ENCODE measurements around the gene BOLA3.
"Not testable (repeated sequence)": the region's sequence is repeated elsewhere in the genome, so short reads cannot be mapped to it uniquely, and the experiment has no call there.

The BOLA3 gene

GRCh38 chr2:74149570-74150319 lies 2.0 kb upstream of the BOLA3 start:
- intact Hi-C loops (cut with DNase I), result loop anchor here (5.0 kb wide), 1 partner anchor 147 kb away; no protein-coding TSS in a partner anchor
- peak in 1 of 10 donors; percentile 30 for DNase-seq

GRCh38 chr2:74149247-74149525 lies 1.5 kb upstream of the BOLA3 start:
- intact Hi-C loops (cut with DNase I), result loop anchor here (5.0 kb wide), 1 partner anchor 147 kb away; no protein-coding TSS in a partner anchor
- peak in 1 of 10 donors; percentile 14 for DNase-seq

DNA sequence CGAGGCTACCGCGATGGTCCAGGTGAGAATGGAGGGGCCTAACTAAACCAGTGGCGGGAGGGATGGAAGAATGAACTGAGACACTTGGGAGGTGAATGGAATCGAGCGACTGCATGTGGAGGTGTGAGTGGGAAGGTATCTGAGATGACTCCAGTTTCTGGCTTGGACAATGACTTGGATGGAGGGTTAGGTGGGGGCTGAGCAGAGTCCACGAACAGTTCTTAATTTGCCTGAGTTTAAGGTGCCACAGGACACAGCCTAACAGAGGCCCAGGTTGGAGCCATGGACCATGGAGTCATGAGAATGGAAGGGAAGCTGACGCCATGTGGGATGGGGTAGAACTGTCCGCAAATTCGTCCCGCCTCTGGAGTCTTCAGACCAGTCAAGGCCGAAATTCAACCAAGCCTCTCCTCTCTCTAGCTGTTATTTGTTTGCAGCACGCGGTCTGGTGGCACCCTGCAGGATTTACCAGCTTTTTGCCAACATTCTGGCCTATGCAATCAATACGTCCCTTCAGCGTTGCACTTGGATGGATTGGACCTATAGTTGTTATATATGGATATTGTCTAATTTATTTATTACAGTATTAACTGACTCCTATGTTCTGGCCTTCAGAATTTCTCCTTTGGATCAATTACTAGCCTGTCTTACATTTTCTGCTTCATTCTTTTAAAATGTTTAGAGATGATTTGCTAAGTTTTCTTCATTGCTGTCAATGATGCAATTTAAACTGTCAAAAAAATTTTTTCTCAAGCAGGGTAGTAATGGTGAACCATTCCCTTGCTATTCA lies 940 bp upstream of the BOLA3 start:
- intact Hi-C loops (cut with DNase I), result loop anchor here (5.0 kb wide), 1 partner anchor 146 kb away; no protein-coding TSS in a partner anchor
- DNase-seq, result peak in 2 of 10 donors; percentile 4 to 58

DNA sequence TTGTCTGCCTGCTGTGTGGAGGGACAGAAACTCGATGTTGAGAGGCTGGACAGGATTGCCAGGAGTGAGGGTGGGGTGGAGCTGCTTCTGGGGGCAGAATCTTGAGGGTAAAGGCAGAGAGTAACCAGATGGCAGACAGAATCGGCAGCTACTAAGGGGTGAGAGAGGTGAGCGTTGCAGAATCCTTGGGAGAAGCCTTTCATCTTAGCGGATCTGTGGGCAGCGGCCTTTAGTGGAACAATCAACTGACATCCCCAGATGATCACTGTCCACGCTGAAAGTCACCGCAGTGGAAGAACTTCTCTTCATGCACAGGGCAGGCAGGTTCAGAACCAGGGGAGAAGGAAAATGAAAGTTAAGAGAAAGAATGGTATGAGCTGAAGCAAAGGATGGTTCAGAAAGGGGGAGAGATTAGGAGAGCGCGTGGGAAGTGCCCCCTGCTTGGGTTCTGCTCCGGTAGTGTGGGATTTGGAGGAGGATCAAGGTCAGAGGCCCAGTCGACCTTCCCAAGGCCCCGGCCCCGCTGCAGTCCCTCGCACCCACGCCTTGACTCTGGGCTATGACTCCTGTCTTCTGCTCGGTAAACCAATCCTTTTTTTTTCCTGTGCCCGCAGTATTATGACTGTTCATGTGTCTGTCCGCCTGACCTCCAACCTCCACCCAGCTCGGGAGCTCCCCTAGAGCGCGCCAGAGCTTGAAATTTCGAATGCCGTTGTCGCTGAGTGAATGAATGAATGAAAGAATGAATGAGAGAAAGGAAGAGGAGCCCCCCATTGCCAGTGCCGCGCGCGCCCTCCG lies 584 bp downstream of the BOLA3 start:
- peak in 1 of 10 donors; percentile 49 for DNase-seq
- intact Hi-C loops (cut with DNase I), result loop anchor here (5.0 kb wide), 1 partner anchor 145 kb away; no protein-coding TSS in a partner anchor

GRCh38 chr2:74142340-74142739 lies 5.4 kb downstream of the BOLA3 start:
- no peak for DNase-seq
- intact Hi-C loops (cut with DNase I), result no loop called here

DNA sequence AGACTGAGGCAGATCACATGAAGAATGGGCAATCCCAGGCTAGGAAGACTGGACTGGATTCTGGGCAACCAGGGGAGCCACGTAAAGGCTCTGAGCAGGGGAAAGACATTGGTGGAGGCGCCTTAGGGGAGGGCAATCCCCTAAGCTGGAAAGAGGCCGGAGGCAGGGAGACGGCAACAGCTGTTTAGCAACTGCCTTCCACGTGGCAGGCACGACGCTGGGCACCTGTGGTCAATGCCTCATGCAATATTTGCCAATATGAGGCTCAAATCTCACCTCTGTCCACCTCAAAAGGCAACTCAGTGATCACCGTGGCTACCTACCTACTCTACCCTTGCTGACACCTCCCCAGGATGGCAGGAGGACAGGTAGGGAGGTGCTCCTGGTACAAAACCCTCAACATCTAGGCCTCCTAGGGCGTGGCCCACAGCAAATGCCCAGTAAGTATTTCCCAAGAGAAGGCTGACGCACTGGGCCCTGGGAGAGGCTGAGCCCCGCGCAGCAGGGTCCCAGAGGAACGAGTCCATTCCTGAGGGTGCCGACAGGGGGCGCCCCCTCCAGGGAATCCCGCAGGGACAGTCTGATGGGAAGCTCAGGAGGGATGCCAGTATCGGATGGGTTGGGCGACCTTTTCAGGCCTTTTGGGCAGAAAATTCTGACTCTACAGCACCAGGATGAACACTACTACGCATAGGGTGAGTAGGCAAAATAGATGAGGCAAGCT lies 8.9 kb downstream of the BOLA3 start:
- intact Hi-C loops (cut with DNase I), result no loop called here

DNA sequence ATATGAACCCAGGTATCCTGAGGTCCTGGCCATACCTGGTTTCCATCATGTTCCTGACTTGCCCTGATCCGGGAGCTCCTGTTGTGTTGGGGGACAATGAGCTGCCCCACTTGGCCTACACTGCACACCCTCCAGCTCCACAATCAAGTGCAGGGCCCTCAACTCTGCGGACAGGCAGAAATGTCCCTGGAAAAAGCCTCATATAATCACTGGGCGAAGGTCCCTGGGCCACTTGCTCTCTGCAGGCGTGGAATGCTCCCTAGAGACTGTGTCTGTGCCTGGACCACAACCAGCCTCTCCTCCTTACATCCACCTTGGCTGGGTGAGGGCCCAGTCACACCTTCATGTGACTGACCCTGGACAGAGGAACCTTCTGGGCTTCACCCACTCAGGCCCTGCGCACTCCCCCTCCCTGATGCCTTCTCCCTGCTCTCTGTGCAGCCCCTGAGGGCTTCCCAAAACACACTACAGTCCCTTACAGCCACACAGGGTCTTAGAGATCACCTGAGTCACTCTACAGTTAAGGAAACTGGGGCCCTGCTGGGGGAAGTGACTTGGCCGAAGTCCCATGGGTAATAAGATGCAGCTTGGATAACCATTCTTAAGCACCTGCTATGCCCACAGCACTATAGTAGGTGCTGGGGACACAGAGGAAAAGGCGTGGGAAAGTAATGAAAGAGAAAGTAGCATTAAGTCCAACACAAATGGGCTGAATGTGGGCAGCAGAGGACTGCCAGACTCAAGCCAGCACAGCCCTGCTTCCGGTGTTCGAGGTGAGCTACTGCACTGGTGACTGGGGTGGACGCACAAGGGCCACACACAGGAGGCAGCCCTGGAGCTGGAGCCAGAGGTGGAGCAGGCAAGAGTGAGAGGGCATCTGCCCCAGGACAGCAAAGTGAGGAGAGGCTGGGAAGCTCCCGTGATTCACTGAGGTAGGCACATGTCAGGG lies 9.8 kb downstream of the BOLA3 start:
- DNase-seq, result peak in 1 of 10 donors; percentile 64
- intact Hi-C loops (cut with DNase I), result no loop called here

More for the DNA sequence above, 8.9 kb downstream of the BOLA3 start:
- DNase-seq, result peak in 1 of 10 donors; percentile 74

- DNase-seq, result no peak
- intact Hi-C loops (cut with DNase I), result no loop called here
Observed at GRCh38 chr2:74131901-74132300, 15.8 kb downstream of the BOLA3 start.

DNA sequence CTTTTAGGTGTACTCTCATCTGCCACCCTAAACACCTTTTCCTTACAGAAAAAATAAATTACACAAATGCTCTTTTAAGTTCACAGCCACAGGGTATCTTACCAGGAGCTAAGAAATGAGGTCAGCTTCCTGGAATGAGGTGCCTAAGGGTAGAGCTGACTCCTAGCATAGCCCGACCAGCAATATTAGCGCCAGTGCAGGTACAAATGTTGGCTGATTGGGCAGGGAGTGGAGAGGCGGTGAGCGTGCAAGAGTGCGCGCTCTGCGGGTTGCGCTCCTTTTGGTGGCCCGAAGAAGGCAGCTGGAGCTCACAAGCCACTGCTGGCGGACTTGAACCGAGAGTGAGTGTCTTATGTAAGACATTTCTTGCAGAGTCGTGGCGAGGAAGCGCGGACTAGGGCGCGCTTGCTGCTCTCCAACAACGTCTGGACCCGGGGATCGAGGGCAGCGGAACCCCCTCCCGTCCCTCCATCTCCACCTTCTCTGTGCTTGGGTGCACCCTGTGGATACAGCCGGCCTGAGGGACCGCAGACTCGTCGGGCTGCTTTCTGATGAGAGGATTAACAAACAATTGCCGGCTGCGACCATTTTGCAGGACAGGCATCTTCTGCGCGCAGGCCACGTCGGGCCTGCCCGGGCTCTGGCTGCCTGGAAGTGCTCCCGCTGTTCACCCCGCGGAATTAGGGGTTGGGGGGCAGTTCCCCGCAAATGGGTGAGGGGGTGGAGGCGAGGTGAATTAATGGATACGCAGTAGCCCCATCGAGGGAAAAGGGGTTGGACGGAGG lies 17.3 kb downstream of the BOLA3 start:
- no peak for DNase-seq
- intact Hi-C loops (cut with DNase I), result no loop called here

GRCh38 chr2:74128206-74128605 lies 19.5 kb downstream of the BOLA3 start:
- no peak for DNase-seq
- intact Hi-C loops (cut with DNase I), result loop anchor here (10.0 kb wide), 1 partner anchor 203 kb away; the partner anchor contains the start of gene DGUOK

- intact Hi-C loops (cut with DNase I), result loop anchor here (10.0 kb wide), 1 partner anchor 199 kb away; the partner anchor contains the start of gene DGUOK
- DNase-seq, result peak in 1 of 10 donors; percentile 41
Observed at GRCh38 chr2:74123955-74124354, 23.8 kb downstream of the BOLA3 start.

GRCh38 chr2:74121846-74122245 lies 25.9 kb downstream of the BOLA3 start:
- DNase-seq, result not testable (repeated sequence)
- intact Hi-C loops (cut with DNase I), result loop anchor here (10.0 kb wide), 1 partner anchor 197 kb away; the partner anchor contains the start of gene DGUOK

GRCh38 chr2:74119912-74120825 lies 27.5 kb downstream of the BOLA3 start:
- DNase-seq, result peak; percentile 74 to 98 (median 85)
- intact Hi-C loops (cut with DNase I), result loop anchor here (10.0 kb wide), 1 partner anchor 195 kb away; the partner anchor contains the start of gene DGUOK

DNA sequence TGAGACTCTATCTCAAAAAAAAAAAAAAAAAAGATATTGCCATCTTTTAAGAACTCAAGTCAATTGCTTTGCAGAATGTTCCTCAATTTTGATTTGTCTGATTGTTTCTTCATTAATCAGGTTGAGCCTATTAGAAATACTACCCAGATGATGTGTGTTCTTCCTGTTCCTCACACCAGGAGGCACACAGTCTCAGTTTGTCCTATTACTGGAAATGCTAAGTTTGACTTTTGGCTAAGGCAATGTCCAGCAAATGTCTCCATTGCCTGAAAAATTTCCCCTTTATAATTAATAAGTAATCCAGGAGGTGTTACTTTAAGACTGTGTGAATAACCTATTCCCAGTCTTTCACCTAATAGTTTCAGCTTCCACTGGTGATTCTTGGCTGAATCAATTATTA lies 28.4 kb downstream of the BOLA3 start:
- no peak for DNase-seq
- intact Hi-C loops (cut with DNase I), result no loop called here

DNA sequence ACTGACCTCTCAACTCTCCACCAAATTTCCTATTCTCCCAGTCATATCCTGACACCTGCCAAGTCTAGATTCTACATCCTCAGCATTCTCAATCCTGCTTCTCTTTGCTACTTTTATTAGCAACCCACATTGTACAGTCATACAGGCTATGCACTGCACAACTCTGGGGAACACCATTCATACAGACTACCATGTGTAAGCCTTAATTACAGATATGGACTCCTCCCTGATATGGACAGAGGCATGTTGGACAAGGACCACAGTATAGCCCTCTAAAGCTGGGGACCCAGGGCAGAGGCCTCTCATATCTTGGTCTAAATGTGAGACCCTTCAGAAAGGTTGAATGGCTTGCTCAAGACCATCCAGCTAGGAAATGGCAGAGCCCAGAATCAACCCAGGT lies 36.3 kb downstream of the BOLA3 start:
- no peak for DNase-seq
- intact Hi-C loops (cut with DNase I), result no loop called here

DNA sequence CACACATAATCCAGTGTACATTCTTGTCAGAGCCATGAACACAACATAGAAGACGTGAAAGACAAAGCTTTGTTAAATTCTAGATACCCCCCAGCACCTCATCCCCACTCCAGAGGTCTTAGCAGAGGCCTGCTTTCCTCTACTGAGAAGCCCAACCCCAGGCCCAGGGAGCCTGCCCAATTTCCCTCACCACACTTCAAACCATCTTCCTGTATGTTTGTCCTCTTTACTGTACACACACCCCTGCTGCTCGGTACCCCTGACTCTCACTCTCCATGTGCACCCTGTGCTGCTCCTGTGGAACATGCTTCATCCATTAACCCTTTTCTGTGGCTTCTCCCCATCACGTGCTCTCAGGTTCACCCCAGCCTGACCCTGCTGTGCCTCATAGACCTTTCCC lies 37.2 kb downstream of the BOLA3 start:
- peak in 1 of 10 donors; percentile 17 for DNase-seq
- intact Hi-C loops (cut with DNase I), result no loop called here

DNA sequence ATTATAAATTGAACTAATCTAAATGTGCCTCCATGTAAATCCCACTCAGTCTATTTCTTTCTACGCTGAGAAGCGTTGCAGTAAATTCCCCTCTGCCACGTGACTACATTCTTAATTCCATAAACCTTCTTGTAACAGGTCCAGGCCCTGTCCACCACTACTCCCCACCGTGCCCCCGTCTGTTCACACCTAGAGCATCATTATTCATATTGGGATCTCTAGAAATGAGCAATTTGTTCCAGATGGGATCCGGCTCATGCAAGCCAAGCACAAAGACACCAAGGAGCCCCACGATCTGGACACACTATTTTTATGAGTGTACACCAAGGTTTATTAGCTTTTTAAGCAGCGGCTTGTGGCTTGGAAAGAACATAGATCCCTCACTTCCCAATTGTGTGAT lies 38.2 kb downstream of the BOLA3 start:
- DNase-seq, result peak in 1 of 10 donors; percentile 19
- intact Hi-C loops (cut with DNase I), result no loop called here
